Measurements from ENCODE around the gene FBRSL1.

The FBRSL1 gene

DNA sequence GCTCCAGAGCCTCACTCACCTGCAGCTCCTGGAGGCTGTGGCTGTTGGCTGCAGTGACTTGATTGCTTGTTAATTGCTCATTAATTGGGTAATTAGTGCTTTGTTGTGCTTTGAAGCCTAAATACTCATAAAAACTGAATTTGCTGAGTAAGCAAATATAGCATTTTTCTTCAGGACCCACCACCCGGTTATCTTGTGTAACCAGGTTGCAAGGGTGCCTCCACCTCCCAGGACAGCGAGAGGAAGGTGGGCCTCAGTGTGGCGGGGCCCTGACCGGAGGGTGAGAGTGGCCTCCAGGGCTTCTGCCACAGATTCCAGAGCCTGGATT, 48.7 kb downstream of the FBRSL1 start:
- no peak for DNase-seq (ENCODE audit: extremely low read depth, insufficient read length)
- no peaks in the 10 kb centered on the region for H3K27me3 ChIP-seq (replicated peaks; ENCODE audit: control insufficient read depth, insufficient read depth, low read length)
- TF ChIP-seq, protein P1, sequence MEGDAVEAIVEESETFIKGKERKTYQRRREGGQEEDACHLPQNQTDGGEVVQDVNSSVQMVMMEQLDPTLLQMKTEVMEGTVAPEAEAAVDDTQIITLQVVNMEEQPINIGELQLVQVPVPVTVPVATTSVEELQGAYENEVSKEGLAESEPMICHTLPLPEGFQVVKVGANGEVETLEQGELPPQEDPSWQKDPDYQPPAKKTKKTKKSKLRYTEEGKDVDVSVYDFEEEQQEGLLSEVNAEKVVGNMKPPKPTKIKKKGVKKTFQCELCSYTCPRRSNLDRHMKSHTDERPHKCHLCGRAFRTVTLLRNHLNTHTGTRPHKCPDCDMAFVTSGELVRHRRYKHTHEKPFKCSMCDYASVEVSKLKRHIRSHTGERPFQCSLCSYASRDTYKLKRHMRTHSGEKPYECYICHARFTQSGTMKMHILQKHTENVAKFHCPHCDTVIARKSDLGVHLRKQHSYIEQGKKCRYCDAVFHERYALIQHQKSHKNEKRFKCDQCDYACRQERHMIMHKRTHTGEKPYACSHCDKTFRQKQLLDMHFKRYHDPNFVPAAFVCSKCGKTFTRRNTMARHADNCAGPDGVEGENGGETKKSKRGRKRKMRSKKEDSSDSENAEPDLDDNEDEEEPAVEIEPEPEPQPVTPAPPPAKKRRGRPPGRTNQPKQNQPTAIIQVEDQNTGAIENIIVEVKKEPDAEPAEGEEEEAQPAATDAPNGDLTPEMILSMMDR (IDR thresholded peaks at IDR 0.05; ENCODE audit: insufficient read depth, low read length, poor library complexity, severe bottlenecking), result no peak
- H3K36me3 ChIP-seq (ENCODE audit: control insufficient read depth, insufficient read depth, low read length), result no peaks in the 10 kb centered on the region
- H3K4me3 ChIP-seq (replicated peaks; ENCODE audit: low read depth, low read length), result no peak overlapping the region

DNA sequence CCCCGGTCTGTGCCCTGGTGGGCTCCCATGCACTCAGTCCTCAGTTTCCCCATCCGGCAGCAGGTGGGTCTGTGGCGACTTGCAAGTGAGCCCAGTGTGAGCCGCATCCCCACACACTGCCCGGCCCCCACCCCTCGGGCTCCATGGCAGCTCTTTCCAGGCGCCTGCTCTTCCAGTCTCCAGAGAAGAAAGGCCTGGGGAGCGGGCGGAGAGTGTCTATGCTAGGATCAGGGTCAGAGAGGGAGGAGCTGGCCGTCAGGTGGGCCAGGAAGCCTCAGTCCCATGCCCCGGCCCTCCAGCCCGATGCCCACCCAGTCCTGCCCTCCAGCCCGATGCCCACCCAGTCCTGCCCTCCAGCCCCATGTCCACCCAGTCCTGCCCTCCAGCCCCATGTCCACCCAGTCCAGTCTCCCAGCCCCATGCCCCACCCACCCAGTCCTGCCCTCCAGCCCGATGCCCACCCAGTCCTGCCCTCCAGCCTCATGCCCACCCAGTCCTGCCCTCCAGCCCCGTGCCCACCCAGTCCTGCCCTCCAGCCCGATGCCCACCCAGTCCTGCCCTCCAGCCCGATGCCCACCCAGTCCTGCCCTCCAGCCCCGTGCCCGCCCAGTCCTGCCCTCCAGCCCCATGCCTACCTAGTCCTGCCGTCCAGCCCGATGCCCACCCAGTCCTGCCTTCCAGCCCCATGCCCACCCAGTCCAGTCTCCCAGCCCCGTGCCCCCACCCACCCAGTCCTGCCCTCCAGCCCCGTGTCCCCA, 49.2 kb downstream of the FBRSL1 start:
- Histone ChIP-seq H3K4me3 (replicated peaks; ENCODE audit: low read depth, low read length) (no peak overlapping the region), H3K36me3 (ENCODE audit: control insufficient read depth, insufficient read depth, low read length) (no peaks in the 10 kb centered on the region), H3K27me3 (replicated peaks; ENCODE audit: control insufficient read depth, insufficient read depth, low read length) (no peaks in the 10 kb centered on the region)
- TF ChIP-seq, protein P1 (IDR thresholded peaks at IDR 0.05; ENCODE audit: insufficient read depth, low read length, poor library complexity, severe bottlenecking), result no peak
- no peak for DNase-seq (ENCODE audit: extremely low read depth, insufficient read length)

DNA sequence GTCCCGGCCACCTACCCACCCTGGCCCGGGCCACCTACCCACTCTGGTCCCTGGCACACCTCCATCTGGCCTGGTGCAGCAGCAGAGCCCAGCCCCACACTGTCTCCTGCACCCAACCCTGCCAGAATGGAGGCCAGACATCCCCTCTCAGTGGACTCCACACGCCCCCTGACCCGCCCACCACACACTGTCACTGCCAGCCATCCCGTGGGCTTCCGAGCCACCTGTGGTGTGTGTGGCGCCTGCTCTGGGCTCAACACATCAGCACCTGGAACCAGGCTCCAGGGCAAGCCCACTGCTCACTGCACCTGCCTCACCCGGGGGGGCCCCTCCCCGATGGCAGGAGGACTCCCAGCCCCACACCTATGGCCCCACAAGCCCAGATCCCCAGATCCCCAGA, 50.5 kb downstream of the FBRSL1 start:
- Histone ChIP-seq H3K36me3 (ENCODE audit: control insufficient read depth, insufficient read depth, low read length) (no peaks in the 10 kb centered on the region), H3K4me3 (replicated peaks; ENCODE audit: low read depth, low read length) (no peak overlapping the region), H3K27me3 (replicated peaks; ENCODE audit: control insufficient read depth, insufficient read depth, low read length) (no peaks in the 10 kb centered on the region)
- no peak for DNase-seq (ENCODE audit: extremely low read depth, insufficient read length)
- TF ChIP-seq, protein P1 (IDR thresholded peaks at IDR 0.05; ENCODE audit: insufficient read depth, low read length, poor library complexity, severe bottlenecking), result no peak

DNA sequence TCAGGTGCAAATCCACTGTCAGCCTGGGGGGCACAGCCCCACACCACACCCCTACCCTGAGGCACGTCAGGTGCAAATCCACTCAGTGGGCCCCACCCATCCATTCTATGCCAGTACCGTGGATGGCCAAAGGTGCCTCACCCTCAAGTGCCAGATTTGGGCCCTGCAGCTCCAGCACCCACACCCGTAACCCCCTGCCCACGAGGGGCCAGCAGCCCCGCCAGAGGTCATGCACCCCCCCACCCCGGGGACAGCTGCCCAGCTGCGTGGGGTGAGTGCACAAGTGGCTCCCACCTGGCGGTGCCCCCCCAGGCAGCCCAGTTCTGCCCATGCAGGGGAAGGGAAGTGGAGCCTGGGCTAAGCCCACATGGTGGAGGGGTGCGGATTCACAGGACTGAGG, 51.2 kb downstream of the FBRSL1 start:
- Histone ChIP-seq H3K36me3 (ENCODE audit: control insufficient read depth, insufficient read depth, low read length) (no peaks in the 10 kb centered on the region), H3K4me3 (replicated peaks; ENCODE audit: low read depth, low read length) (no peak overlapping the region), H3K27me3 (replicated peaks; ENCODE audit: control insufficient read depth, insufficient read depth, low read length) (no peaks in the 10 kb centered on the region)
- TF ChIP-seq, protein P1 (IDR thresholded peaks at IDR 0.05; ENCODE audit: insufficient read depth, low read length, poor library complexity, severe bottlenecking), result no peak
- no peak for DNase-seq (ENCODE audit: extremely low read depth, insufficient read length)

DNA sequence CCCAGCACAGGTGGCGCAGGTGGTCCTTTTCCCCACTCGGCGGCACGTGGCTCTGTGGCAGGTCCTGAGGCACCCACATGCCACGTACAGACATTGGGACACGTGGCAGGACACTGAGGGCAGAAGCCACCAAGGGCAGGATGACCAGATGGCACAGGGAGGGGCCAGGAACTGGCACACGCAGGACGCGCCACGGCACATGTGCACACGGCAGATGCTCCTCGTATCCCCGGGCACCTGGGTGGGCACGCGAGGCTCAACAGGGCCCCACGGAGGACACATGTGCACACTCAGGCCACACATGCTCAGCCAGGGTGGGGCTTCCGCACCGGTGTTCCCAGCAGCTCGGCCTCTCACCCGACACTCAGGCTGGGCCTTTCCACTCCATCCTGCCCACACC, 52.0 kb downstream of the FBRSL1 start:
- Histone ChIP-seq H3K27me3 (replicated peaks; ENCODE audit: control insufficient read depth, insufficient read depth, low read length) (no peaks in the 10 kb centered on the region), H3K4me3 (replicated peaks; ENCODE audit: low read depth, low read length) (no peak overlapping the region), H3K36me3 (ENCODE audit: control insufficient read depth, insufficient read depth, low read length) (no peaks in the 10 kb centered on the region)
- no peak for DNase-seq (ENCODE audit: extremely low read depth, insufficient read length)
- TF ChIP-seq, protein P1 (IDR thresholded peaks at IDR 0.05; ENCODE audit: insufficient read depth, low read length, poor library complexity, severe bottlenecking), result no peak

DNA sequence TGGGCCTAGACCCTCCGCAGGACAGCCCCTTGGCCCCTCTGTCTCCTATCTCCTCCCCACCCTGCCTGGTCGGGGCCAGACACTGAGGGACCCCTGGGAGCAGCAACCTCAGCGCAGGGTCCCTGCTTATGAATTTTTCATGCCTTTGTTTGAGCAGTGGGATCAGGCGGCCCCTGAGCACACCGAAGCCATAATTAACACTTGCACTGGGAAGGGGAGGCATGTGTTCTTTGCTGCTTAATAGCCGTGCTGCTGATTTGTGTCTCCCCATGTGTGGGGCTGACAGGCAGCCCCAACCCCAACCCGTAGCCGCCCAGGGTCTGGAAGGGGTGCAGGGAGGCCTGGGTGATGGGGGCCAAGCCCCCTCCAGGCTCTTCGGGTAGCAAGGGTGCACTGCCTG, 52.7 kb downstream of the FBRSL1 start:
- Histone ChIP-seq H3K27me3 (replicated peaks; ENCODE audit: control insufficient read depth, insufficient read depth, low read length) (no peaks in the 10 kb centered on the region), H3K36me3 (ENCODE audit: control insufficient read depth, insufficient read depth, low read length) (no peaks in the 10 kb centered on the region), H3K4me3 (replicated peaks; ENCODE audit: low read depth, low read length) (no peak overlapping the region)
- TF ChIP-seq, protein P1 (IDR thresholded peaks at IDR 0.05; ENCODE audit: insufficient read depth, low read length, poor library complexity, severe bottlenecking), result no peak
- DNase-seq (ENCODE audit: extremely low read depth, insufficient read length), result no peak
